Upper lobe of right lung (tissue), 1 donor: Measurements from ENCODE around the gene ZNF3. TPM values are rescaled to one million over a fixed set of nuclear protein-coding genes. Genes with fewer than 3 reads are reported as not detected.
A peak's percentile ranks its signal among the peaks of the same experiment; 100 is the strongest.

Source experiments
- ATAC-seq: fragments of 200-7000 bp; cut with Tn5 transposase; one replicate; pipeline ENCODE4 v1.9.1; 2020; ENCODE audit warnings: mild to moderate bottlenecking, moderate library complexity
- DNase-seq: peaks from one replicate; pipeline ENCODE4 v3.0.0-alpha.2; 2020
- H3K27ac ChIP-seq: fragments of 200-600 bp; one replicate; pipeline ENCODE4 v1.8.0; 2022
- H3K27me3 ChIP-seq: fragments of 200-600 bp; one replicate; pipeline ENCODE4 v1.8.0; 2022; ENCODE audit warnings: mild to moderate bottlenecking
- H3K36me3 ChIP-seq: fragments of 200-600 bp; one replicate; pipeline ENCODE4 v1.8.0; 2022
- H3K4me1 ChIP-seq: fragments of 200-600 bp; one replicate; pipeline ENCODE4 v1.8.0; 2022
- H3K4me3 ChIP-seq: fragments of 200-600 bp; one replicate; pipeline ENCODE4 v1.8.0; 2022; ENCODE audit warnings: mild to moderate bottlenecking
- H3K9me3 ChIP-seq: fragments of 200-600 bp; one replicate; pipeline ENCODE4 v1.8.0; 2022
- intact Hi-C: fragments of 100-400 bp; cut with DNase I; formaldehyde crosslinking; loops from one replicate; pipeline ENCODE4 v1.11.0; 2022
- total RNA-seq: library from RNA; stranded (reverse); fragmentation: NEBNext Ultra II Directional; extraction: Animal tissue kit (Norgen Biotek cat#: 25700); gene quantifications from one replicate; pipeline ENCODE4 v1.2.1, GENCODE V29; 2021
- TF ChIP-seq, protein P1 (sequence below): fragments of 200-600 bp; IDR thresholded peaks from one replicate; pipeline ENCODE4 v1.8.0; 2022; ENCODE audit warnings: antibody characterized with exemption
- donor health status: DM: no; HTN: yes; CAD: no; lungs with severe emphysema.

The ZNF3 gene
- total RNA-seq, 1 donor from 2014 or later, result 22.4 TPM

DNA sequence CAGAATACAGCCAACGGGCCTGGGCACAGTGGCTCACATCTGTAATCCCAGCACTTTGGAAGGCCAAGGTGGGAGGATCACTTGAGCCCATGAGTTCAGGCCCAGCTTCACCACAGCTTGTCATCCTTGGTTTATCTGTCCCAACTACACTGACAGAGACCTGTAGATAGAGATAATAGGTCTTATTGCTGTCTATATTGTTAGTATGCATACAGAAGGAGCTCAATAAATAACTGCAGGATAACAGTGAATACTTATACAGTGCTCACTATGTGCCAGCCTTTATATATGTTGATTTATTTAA, 39.2 kb upstream of the ZNF3 start:
- Histone ChIP-seq H3K27ac (peak overlapping the region; percentile 97), H3K9me3 (no peaks in the 10 kb centered on the region), H3K4me3 (peak overlapping the region; percentile 84), H3K4me1 (peaks cover 16% of the 10 kb centered on the region), H3K36me3 (peaks cover 5% of the 10 kb centered on the region), H3K27me3 (no peaks in the 10 kb centered on the region)
- intact Hi-C loops, result no loop called here
- DNase-seq (no peak), ATAC-seq (no peak)
- TF ChIP-seq, protein P1, sequence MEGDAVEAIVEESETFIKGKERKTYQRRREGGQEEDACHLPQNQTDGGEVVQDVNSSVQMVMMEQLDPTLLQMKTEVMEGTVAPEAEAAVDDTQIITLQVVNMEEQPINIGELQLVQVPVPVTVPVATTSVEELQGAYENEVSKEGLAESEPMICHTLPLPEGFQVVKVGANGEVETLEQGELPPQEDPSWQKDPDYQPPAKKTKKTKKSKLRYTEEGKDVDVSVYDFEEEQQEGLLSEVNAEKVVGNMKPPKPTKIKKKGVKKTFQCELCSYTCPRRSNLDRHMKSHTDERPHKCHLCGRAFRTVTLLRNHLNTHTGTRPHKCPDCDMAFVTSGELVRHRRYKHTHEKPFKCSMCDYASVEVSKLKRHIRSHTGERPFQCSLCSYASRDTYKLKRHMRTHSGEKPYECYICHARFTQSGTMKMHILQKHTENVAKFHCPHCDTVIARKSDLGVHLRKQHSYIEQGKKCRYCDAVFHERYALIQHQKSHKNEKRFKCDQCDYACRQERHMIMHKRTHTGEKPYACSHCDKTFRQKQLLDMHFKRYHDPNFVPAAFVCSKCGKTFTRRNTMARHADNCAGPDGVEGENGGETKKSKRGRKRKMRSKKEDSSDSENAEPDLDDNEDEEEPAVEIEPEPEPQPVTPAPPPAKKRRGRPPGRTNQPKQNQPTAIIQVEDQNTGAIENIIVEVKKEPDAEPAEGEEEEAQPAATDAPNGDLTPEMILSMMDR, result no peak

DNA sequence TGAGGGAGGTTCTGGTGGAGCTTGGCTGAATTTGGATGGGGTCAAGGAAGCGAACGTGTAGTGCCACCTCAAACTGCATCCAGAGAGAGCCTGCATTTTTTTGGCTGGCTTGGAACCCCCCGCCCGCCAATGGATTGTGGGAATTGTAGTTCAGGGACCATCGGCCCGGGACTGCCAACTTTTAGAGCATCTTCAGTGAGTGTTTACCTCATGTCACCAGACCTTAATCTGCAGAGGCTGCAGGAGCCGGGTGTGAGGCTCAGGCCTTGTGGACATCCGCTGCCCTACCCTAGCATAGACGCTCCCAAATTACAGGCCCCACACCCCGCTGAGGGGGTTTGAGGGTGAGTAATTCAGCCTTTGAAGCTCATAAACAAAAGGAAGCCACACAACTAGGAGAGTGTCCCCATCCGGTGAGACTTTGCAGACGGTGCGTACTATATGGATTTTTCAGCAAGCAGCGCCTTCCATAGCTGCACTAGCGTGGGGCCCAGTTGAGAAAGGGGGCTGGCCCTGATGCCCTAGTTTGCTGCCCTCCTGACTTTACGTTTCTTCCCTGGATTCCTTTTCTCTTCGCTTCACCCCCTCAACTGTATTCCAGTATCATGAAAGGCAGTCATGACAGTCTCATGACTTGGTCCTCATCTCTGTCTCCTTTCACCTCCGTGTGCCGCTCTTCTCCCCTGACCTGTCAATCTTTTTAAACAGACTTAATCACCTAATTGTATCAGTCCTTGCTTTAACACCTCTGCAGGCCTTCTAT, 38.6 kb upstream of the ZNF3 start:
- ATAC-seq (peak; percentile 50), DNase-seq (no peak)
- no peaks in the 10 kb centered on the region for H3K27me3 ChIP-seq
- peaks cover 13% of the 10 kb centered on the region for H3K4me1 ChIP-seq
- intact Hi-C loops, result no loop called here
- no peaks in the 10 kb centered on the region for H3K9me3 ChIP-seq
- H3K4me3 ChIP-seq, result peak overlapping the region; percentile 84
- TF ChIP-seq, protein P1, result no peak
- peaks cover 5% of the 10 kb centered on the region for H3K36me3 ChIP-seq
- peak overlapping the region; percentile 97 for H3K27ac ChIP-seq

DNA sequence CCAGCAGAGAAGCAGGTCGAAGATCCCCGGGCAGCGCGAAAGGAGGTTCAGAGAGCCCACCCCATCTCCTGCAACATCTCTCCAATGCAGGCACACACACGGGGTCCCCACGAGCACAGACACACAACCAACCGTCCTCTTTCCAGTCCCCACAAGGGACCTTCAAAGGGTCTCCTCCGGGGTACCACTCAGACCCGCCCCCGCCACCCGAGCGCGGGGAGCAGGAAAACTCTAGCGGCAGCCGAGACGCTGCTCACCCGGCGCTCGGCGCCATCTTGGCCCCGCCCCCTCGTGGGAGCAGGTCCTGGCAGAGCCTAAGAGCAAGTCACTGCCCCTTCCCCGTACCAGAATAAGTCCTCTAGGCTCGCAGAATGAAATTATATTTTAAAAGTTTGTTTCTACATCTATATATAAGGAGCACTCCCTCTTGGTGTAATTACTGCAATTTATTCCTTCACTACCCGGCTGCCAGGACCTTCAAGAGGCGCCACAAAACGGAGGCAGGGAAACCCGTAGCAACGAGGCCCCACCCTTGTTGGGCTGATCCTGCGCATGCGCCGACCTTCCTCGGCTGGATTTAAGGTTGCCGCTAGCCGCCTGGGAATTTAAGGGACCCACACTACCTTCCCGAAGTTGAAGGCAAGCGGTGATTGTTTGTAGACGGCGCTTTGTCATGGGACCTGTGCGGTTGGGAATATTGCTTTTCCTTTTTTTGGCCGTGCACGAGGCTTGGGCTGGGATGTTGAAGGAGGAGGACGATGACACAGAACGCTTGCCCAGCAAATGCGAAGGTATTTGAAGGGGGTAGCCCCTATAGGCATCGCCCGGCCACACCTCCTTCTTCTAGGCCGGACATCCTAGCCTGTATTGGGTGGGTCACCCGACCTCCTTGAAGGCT, 37.8 kb upstream of the ZNF3 start, which contains the start of the genes CNPY4 and TAF6:
CNPY4 (plus strand) TSS at position 563 of the 898 bp plus-strand sequence; CDS start at position 674, 111 bp downstream.
TAF6 (minus strand) TSS at position 287 of the 898 bp plus-strand sequence. CDS start 5,149 bp downstream, outside the sequence.
- peak; percentile 98 for DNase-seq
- no peaks in the 10 kb centered on the region for H3K9me3 ChIP-seq
- peak within 1 kb of the TSS; percentile 97 for H3K27ac ChIP-seq
- ATAC-seq, result peak; percentile 93
- H3K36me3 ChIP-seq, result peaks cover 5% of the 10 kb centered on the region
- peaks cover 13% of the 10 kb centered on the region for H3K4me1 ChIP-seq
- TF ChIP-seq, protein P1, result no peak
- no peaks in the 10 kb centered on the region for H3K27me3 ChIP-seq
- intact Hi-C loops, result no loop called here
- H3K4me3 ChIP-seq, result peak within 1 kb of the TSS; percentile 84

DNA sequence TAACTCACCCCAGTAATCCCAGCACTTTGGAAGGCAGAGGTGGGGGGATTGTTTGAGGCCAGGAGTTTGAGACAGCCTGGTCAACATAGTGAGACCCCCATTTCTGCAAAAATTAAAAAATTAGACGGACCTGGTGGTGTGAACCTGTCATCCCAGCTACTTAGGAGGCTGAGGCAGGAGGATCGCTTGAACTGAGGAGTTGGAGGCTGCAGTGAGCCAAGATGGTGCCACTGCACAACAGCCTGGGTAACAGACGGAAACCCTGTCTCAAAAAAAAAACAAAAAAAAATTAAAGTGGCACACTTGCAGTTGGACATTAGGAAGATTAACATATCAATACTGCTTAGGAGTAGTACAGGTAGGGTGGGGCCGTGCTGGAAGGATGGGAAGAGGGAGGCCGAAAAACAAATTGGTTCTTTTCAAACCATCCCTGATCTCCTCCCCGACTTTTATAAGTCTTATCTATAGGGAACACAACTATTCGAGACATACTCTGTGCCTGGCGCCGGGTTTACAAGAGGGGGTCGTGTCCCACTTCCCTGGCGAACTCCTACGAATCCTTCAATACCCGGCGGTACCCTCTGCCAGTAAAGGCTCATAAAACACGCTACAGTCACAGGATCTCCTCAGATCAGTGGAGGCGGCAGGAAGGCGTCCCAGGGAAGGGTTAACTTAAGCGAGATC, 37.0 kb upstream of the ZNF3 start:
- intact Hi-C loops, result no loop called here
- H3K4me3 ChIP-seq, result peak overlapping the region; percentile 84
- TF ChIP-seq, protein P1, result no peak
- peaks cover 13% of the 10 kb centered on the region for H3K4me1 ChIP-seq
- peak overlapping the region; percentile 97 for H3K27ac ChIP-seq
- peaks cover 13% of the 10 kb centered on the region for H3K36me3 ChIP-seq
- no peaks in the 10 kb centered on the region for H3K27me3 ChIP-seq
- no peaks in the 10 kb centered on the region for H3K9me3 ChIP-seq
- no peak for ATAC-seq
- no peak for DNase-seq

DNA sequence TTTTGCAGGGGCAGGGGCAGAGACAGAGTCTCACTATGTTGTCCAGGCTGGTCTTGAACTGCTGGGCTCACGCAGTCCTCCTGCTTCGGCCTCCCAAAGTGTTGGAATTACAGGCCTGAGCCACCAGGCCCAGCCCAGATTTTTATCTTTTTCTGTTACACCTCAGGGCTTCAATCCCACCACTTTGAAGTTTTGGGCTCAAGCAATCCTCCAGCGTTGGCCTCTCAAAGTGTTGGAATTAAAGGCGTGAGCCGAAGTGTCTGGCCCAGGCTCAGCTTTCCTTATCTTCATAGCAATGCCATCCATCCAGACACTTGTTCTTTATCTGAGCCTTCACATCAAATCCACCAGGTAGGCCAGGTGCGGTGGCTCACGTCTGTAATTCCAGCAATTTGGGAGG, 33.5 kb upstream of the ZNF3 start:
- no peak overlapping the region for H3K4me3 ChIP-seq
- no peak for ATAC-seq

More for the DNA sequence above, 33.5 kb upstream of the ZNF3 start:
- no peak for DNase-seq
- no peak overlapping the region for H3K27ac ChIP-seq
- no peaks in the 10 kb centered on the region for H3K9me3 ChIP-seq
- TF ChIP-seq, protein P1, result no peak
- H3K36me3 ChIP-seq, result peaks cover 39% of the 10 kb centered on the region
- intact Hi-C loops, result no loop called here
- no peaks in the 10 kb centered on the region for H3K27me3 ChIP-seq
- peaks cover 7% of the 10 kb centered on the region for H3K4me1 ChIP-seq
